Fibroblast of the aortic adventitia (primary cell): ENCODE results near the gene UVRAG. TPM values are rescaled to one million over a fixed set of nuclear protein-coding genes. Genes with fewer than 3 reads are reported as not detected.

Experiments used
- DNase-seq: peaks from one replicate; pipeline ENCODE4 v3.0.0-alpha.2; 2010; ENCODE audit warnings: low read depth
- H3K4me3 ChIP-seq: 2 replicates; pipeline ENCODE4 v1.5.1; 2011; ENCODE audit warnings: low read depth, mild to moderate bottlenecking, control low read depth, low read length, moderate library complexity
- CTCF ChIP-seq: IDR thresholded peaks from 2 replicates; pipeline ENCODE4 v1.5.1; 2011; ENCODE audit warnings: mild to moderate bottlenecking, low read length, control low read depth, inconsistent platforms; ENCODE audit not compliant: insufficient read depth
- total RNA-seq: library from RNA; depleted of rRNA; stranded (reverse); fragments of >200 nt; gene quantifications from 2 replicates; pipeline ENCODE4 v1.2.3, GENCODE V29; 2012; ENCODE audit warnings: low replicate concordance

UVRAG gene
- total RNA-seq, 1 donor: 21.6 TPM

GRCh38 chr11:75945446-75945845, 130.4 kb downstream of the UVRAG start:
- no peak for TF ChIP-seq CTCF

GRCh38 chr11:75945947-75946346, 130.9 kb downstream of the UVRAG start:
- no peak overlapping the region for H3K4me3 ChIP-seq
- DNase-seq: no peak
- no peak for TF ChIP-seq CTCF

More at GRCh38 chr11:75945446-75945845, 130.4 kb downstream of the UVRAG start:
- H3K4me3 ChIP-seq: no peak overlapping the region
- no peak for DNase-seq

GRCh38 chr11:75946531-75947530, 131.8 kb downstream of the UVRAG start:
- no peak overlapping the region for H3K4me3 ChIP-seq
- no peak for TF ChIP-seq CTCF
- peak; percentile 23 for DNase-seq

DNA sequence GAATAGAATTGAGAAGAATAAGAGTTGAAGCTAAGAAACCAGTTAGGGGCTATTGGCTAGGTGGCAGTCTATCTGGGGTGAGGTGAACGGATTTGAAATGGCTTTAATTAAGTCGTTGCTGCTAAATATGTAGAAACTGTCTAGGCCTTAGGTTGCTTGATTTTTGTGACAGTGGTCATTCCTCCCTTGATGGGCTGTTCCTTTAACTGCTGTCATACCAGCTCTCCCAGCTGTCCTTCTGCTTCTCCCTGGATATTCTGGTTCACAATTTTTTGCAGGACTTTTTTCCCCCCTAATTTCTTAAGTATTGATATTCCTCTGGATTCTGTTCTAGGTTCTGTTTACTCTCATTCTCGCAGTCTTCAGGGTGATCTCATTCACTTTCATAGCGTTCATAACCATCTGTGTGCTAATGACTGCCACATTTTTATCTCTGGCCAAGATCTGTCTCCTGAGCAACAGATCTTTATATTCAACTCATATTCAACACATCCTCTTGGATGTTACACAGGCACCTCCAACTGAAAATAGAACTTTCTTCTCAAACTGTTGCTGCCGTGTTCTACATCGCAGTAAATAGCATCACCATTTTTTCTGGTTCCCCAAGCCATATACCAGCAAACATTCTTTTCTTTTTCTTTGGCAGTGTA, 134.1 kb downstream of the UVRAG start:
- H3K4me3 ChIP-seq: no peak overlapping the region
- TF ChIP-seq CTCF: no peak
- DNase-seq: no peak

DNA sequence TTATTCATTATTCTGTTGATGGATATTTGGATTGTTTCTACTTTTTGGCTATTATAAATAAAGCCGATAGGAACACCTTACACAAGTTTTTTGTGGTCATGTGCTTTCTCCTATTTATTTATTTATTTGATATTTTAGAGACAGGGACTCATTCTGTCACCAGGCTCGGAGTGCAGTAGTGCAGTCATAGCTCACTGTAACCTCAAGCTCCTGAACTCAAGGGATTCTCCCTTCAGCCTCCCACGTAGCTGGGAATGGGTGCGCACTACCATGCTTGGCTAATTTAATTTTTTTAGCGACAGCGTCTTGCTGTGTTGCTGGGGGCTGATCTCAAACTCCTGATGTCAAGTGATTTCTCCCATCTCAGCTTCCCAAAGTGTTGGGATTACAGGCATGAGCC, 135.1 kb downstream of the UVRAG start:
- no peak overlapping the region for H3K4me3 ChIP-seq
- DNase-seq: no peak
- TF ChIP-seq CTCF: no peak

DNA sequence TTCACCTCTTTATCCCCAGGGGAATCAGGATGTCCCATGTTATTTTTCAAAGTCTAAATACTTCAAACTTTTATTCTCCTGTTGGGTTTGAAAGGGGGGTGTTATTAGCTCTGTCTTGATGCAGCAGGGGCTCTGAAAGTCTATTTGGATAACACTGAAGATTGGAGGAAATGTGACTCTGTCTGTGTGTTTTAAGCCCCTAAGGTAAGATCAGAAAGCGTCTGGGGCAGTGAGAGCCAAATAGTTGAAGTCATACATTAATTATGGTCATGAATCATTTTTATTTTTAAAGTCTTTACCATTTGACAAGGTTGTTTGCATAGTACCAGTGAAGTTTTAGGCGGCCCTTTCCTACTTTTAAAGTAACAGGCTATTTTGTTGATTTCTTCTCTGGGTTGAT, 139.0 kb downstream of the UVRAG start:
- H3K4me3 ChIP-seq: no peak overlapping the region
- peak; percentile 14 for DNase-seq
- TF ChIP-seq CTCF: no peak
